ENCODE results near the gene KDM3B.
"Not testable (repeated sequence)": the region's sequence is repeated elsewhere in the genome, so short reads cannot be mapped to it uniquely, and the experiment has no call there.

KDM3B gene

GRCh38 chr5:138350563-138350890, 2.0 kb upstream of the KDM3B start:
- no peak for DNase-seq (ENCODE audit: low read depth, low spot score)

GRCh38 chr5:138351056-138351455, 1.4 kb upstream of the KDM3B start:
- DNase-seq (ENCODE audit: low read depth, low spot score), result no peak

- DNase-seq (ENCODE audit: low read depth, low spot score), result no peak
Observed at GRCh38 chr5:138351517-138351916, 968 bp upstream of the KDM3B start.

- DNase-seq (ENCODE audit: low read depth, low spot score), result peak; percentile 41
Observed at GRCh38 chr5:138352722-138353559, 456 bp downstream of the KDM3B start.

- DNase-seq (ENCODE audit: low read depth, low spot score), result no peak
Observed at GRCh38 chr5:138353560-138354080, 1.1 kb downstream of the KDM3B start.

GRCh38 chr5:138354387-138354786, 1.9 kb downstream of the KDM3B start:
- no peak for DNase-seq (ENCODE audit: low read depth, low spot score)

- DNase-seq (ENCODE audit: low read depth, low spot score), result peak; percentile 46
Observed at GRCh38 chr5:138354926-138355378, 2.5 kb downstream of the KDM3B start.

- no peak for DNase-seq (ENCODE audit: low read depth, low spot score)
Observed at GRCh38 chr5:138359621-138360020, 7.1 kb downstream of the KDM3B start.

GRCh38 chr5:138360941-138361452, 8.5 kb downstream of the KDM3B start:
- no peak for DNase-seq (ENCODE audit: low read depth, low spot score)

- no peak for DNase-seq (ENCODE audit: low read depth, low spot score)
Observed at GRCh38 chr5:138364576-138364975, 12.1 kb downstream of the KDM3B start.

- no peak for DNase-seq (ENCODE audit: low read depth, low spot score)
Observed at GRCh38 chr5:138366632-138367382, 14.3 kb downstream of the KDM3B start.

- no peak for DNase-seq (ENCODE audit: low read depth, low spot score)
Observed at GRCh38 chr5:138369261-138369660, 16.8 kb downstream of the KDM3B start.

GRCh38 chr5:138369706-138370105, 17.2 kb downstream of the KDM3B start:
- no peak for DNase-seq (ENCODE audit: low read depth, low spot score)

- DNase-seq (ENCODE audit: low read depth, low spot score), result no peak
Observed at GRCh38 chr5:138370537-138370936, 18.1 kb downstream of the KDM3B start.

- no peak for DNase-seq (ENCODE audit: low read depth, low spot score)
Observed at GRCh38 chr5:138371454-138371853, 19.0 kb downstream of the KDM3B start.

- DNase-seq (ENCODE audit: low read depth, low spot score), result no peak
Observed at GRCh38 chr5:138372225-138372624, 19.7 kb downstream of the KDM3B start.

GRCh38 chr5:138372653-138373052, 20.2 kb downstream of the KDM3B start:
- DNase-seq (ENCODE audit: low read depth, low spot score), result no peak

- no peak for DNase-seq (ENCODE audit: low read depth, low spot score)
Observed at GRCh38 chr5:138382347-138382746, 29.9 kb downstream of the KDM3B start.

- no peak for DNase-seq (ENCODE audit: low read depth, low spot score)
Observed at GRCh38 chr5:138385660-138386059, 33.2 kb downstream of the KDM3B start.

- DNase-seq (ENCODE audit: low read depth, low spot score), result no peak
Observed at GRCh38 chr5:138386290-138386689, 33.8 kb downstream of the KDM3B start.

GRCh38 chr5:138389332-138389731, 36.8 kb downstream of the KDM3B start:
- no peak for DNase-seq (ENCODE audit: low read depth, low spot score)

- DNase-seq (ENCODE audit: low read depth, low spot score), result not testable (repeated sequence)
Observed at GRCh38 chr5:138389911-138390310, 37.4 kb downstream of the KDM3B start.

Data from activated CD4-positive, CD25-positive, alpha-beta regulatory T cell treated with anti-CD3 and anti-CD28 coated beads, Interleukin-2, amount 50 U/mL, for 16 hours (primary cell).